HepG2 (cell line): Measurements from ENCODE around the gene PACC1.

Source experiments
- CBX5 ChIP-seq: sonication (generic); formaldehyde crosslinking; IDR thresholded peaks from 2 replicates; pipeline ENCODE4 v1.4.0; 2020; ENCODE audit warnings: missing genetic modification reagents, borderline replicate concordance
- EZH2 ChIP-seq: conservative IDR thresholded peaks from 2 replicates; pipeline ENCODE4 v1.6.1; 2012; ENCODE audit warnings: mild to moderate bottlenecking, low read depth, low read length, moderate library complexity
- HOXA3 ChIP-seq: sonication (generic); formaldehyde crosslinking; IDR thresholded peaks from 2 replicates; pipeline ENCODE4 v1.5.0; 2020; ENCODE audit warnings: missing genetic modification reagents
- SAP130 ChIP-seq: IDR thresholded peaks from 2 replicates; pipeline ENCODE4 v1.6.1; 2016; ENCODE audit warnings: low read depth
- TAF1 ChIP-seq: sonication (generic); formaldehyde crosslinking; IDR thresholded peaks from 2 replicates; pipeline ENCODE4 v1.4.0; 2020; ENCODE audit warnings: missing genetic modification reagents
- ZNF143 ChIP-seq: sonication (generic); formaldehyde crosslinking; IDR thresholded peaks from 2 replicates; pipeline ENCODE4 v1.4.0; 2020; ENCODE audit warnings: missing genetic modification reagents
- ZNF747 ChIP-seq: sonication (generic); formaldehyde crosslinking; IDR thresholded peaks from 2 replicates; pipeline ENCODE4 v1.8.1; 2023; ENCODE audit warnings: missing genetic modification reagents, mild to moderate bottlenecking, borderline replicate concordance
- TF ChIP-seq, protein P1 (sequence below): IDR thresholded peaks from 2 replicates; pipeline ENCODE4 v1.6.1; 2012; ENCODE audit warnings: low read depth, low read length, improper control_type of control experiment
- TF ChIP-seq, protein P2 (sequence below): sonication (generic); formaldehyde crosslinking; IDR thresholded peaks from 2 replicates; pipeline ENCODE4 v1.5.0; 2020; ENCODE audit warnings: mild to moderate bottlenecking, missing genetic modification reagents, moderate library complexity
- TF ChIP-seq, protein P3 (sequence below): IDR thresholded peaks from 2 replicates; pipeline ENCODE4 v1.6.1; 2016; ENCODE audit warnings: low read depth, control low read depth

DNA sequence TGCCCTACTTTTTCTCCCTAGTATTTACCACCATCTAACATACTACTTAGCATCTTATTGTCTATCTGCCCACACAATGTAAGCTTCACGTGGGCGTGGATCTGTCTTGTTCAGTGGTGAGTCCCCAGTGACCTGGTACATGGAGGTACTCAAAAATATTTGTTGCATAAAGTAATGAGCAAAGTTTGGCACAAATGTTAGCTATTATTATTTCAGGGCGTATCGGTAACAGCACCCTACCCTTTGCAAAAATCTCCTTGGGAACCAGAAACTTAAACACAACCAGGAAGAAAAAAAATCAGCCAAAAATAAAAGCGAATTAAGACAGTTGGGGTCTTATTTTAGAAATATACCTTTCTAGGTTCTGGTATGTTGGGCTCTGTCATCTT lies 17.6 kb upstream of the PACC1 start:
- TF ChIP-seq, protein P1, sequence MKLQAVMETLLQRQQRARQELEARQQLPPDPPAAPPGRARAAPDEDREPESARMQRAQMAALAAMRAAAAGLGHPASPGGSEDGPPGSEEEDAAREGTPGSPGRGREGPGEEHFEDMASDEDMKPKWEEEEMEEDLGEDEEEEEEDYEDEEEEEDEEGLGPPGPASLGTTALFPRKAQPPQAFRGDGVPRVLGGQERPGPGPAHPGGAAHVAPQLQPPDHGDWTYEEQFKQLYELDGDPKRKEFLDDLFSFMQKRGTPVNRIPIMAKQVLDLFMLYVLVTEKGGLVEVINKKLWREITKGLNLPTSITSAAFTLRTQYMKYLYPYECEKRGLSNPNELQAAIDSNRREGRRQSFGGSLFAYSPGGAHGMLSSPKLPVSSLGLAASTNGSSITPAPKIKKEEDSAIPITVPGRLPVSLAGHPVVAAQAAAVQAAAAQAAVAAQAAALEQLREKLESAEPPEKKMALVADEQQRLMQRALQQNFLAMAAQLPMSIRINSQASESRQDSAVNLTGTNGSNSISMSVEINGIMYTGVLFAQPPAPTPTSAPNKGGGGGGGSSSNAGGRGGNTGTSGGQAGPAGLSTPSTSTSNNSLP = no peak
- TF ChIP-seq, protein P2, sequence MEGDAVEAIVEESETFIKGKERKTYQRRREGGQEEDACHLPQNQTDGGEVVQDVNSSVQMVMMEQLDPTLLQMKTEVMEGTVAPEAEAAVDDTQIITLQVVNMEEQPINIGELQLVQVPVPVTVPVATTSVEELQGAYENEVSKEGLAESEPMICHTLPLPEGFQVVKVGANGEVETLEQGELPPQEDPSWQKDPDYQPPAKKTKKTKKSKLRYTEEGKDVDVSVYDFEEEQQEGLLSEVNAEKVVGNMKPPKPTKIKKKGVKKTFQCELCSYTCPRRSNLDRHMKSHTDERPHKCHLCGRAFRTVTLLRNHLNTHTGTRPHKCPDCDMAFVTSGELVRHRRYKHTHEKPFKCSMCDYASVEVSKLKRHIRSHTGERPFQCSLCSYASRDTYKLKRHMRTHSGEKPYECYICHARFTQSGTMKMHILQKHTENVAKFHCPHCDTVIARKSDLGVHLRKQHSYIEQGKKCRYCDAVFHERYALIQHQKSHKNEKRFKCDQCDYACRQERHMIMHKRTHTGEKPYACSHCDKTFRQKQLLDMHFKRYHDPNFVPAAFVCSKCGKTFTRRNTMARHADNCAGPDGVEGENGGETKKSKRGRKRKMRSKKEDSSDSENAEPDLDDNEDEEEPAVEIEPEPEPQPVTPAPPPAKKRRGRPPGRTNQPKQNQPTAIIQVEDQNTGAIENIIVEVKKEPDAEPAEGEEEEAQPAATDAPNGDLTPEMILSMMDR (CRISPR knock-in tag) = no peak
- TF ChIP-seq TAF1 (CRISPR knock-in tag) = no peak
- TF ChIP-seq ZNF747 = no peak
- no peak for TF ChIP-seq ZNF143 (CRISPR knock-in tag)
- TF ChIP-seq EZH2 = no peak
- TF ChIP-seq HOXA3 = no peak
- TF ChIP-seq CBX5 (CRISPR knock-in tag) = no peak
- no peak for TF ChIP-seq SAP130
- TF ChIP-seq, protein P3, sequence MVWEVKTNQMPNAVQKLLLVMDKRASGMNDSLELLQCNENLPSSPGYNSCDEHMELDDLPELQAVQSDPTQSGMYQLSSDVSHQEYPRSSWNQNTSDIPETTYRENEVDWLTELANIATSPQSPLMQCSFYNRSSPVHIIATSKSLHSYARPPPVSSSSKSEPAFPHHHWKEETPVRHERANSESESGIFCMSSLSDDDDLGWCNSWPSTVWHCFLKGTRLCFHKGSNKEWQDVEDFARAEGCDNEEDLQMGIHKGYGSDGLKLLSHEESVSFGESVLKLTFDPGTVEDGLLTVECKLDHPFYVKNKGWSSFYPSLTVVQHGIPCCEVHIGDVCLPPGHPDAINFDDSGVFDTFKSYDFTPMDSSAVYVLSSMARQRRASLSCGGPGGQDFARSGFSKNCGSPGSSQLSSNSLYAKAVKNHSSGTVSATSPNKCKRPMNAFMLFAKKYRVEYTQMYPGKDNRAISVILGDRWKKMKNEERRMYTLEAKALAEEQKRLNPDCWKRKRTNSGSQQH (CRISPR knock-in tag) = no peak
